Measurements from ENCODE around the gene CTNNB1.

Gene CTNNB1

GRCh38 chr3:41241161-41241560, 41.9 kb downstream of the CTNNB1 start:
- in situ Hi-C loops (cut with HindIII; ENCODE audit: low pct_ligation_motif_present, low sequenced_read_pairs) = loop anchor here (25.0 kb wide), 1 partner anchor 654 kb away; no protein-coding TSS in a partner anchor

DNA sequence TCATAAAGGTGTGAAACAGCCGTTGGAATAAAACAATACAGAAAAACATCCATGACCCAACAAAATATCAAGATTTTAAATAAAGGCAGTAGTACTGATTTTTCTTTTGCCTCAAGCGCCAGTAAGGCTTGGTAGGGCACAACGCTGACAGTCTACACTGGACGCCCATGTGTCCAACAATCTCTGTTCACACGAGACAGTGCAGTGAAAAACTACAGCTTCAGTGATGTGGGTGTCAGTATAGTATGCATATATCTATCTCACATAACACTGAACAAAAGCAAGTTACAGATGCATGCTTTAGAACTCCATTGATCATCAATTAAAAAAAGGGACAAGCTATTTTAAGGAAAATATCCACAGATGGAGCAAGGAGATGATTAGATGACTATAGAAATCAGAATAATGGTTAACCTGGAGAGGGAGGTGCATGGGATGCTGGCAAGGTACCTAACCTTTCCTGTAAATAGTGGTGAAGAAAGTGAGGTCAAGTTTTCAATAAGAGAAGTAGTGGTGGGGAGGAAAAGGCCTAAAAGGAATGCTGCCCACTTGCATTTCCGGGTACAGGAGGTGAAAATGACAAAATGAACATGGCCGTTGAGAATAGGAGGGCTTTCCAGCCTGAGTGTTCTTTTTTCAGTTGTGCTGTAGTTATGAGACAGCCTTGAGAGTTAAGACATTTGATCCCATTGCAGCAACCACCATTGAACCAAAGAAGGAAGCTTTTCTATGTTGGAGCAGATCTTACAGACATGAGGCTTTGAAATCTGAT, 42.7 kb downstream of the CTNNB1 start:
- in situ Hi-C loops (cut with HindIII; ENCODE audit: low pct_ligation_motif_present, low sequenced_read_pairs) = loop anchor here (25.0 kb wide), 1 partner anchor 655 kb away; no protein-coding TSS in a partner anchor
- no peak for DNase-seq
- Histone ChIP-seq H3K36me3 (replicated peaks) (peaks cover 45% of the 10 kb centered on the region), H3K27ac (no peak overlapping the region), H3K27me3 (replicated peaks) (no peaks in the 10 kb centered on the region), H3K4me3 (ENCODE audit: low read depth, low read length) (no peak overlapping the region)
- TF ChIP-seq, protein P1, sequence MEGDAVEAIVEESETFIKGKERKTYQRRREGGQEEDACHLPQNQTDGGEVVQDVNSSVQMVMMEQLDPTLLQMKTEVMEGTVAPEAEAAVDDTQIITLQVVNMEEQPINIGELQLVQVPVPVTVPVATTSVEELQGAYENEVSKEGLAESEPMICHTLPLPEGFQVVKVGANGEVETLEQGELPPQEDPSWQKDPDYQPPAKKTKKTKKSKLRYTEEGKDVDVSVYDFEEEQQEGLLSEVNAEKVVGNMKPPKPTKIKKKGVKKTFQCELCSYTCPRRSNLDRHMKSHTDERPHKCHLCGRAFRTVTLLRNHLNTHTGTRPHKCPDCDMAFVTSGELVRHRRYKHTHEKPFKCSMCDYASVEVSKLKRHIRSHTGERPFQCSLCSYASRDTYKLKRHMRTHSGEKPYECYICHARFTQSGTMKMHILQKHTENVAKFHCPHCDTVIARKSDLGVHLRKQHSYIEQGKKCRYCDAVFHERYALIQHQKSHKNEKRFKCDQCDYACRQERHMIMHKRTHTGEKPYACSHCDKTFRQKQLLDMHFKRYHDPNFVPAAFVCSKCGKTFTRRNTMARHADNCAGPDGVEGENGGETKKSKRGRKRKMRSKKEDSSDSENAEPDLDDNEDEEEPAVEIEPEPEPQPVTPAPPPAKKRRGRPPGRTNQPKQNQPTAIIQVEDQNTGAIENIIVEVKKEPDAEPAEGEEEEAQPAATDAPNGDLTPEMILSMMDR (IDR thresholded peaks at IDR 0.05; ENCODE audit: low read depth, low read length, missing control alignments) = no peak

More at GRCh38 chr3:41241161-41241560, 41.9 kb downstream of the CTNNB1 start:
- no peak overlapping the region for H3K27ac ChIP-seq
- H3K4me3 ChIP-seq (ENCODE audit: low read depth, low read length) = no peak overlapping the region
- DNase-seq = no peak
- peaks cover 54% of the 10 kb centered on the region for H3K36me3 ChIP-seq (replicated peaks)
- TF ChIP-seq, protein P1 (IDR thresholded peaks at IDR 0.05; ENCODE audit: low read depth, low read length, missing control alignments) = no peak
- H3K27me3 ChIP-seq (replicated peaks) = no peaks in the 10 kb centered on the region

- no peak overlapping the region for H3K27ac ChIP-seq
- in situ Hi-C loops (cut with HindIII; ENCODE audit: low pct_ligation_motif_present, low sequenced_read_pairs) = loop anchor here (25.0 kb wide), 1 partner anchor 656 kb away; no protein-coding TSS in a partner anchor
- TF ChIP-seq, protein P1 (IDR thresholded peaks at IDR 0.05; ENCODE audit: low read depth, low read length, missing control alignments) = no peak
- H3K27me3 ChIP-seq (replicated peaks) = no peaks in the 10 kb centered on the region
- DNase-seq = no peak
- peaks cover 35% of the 10 kb centered on the region for H3K36me3 ChIP-seq (replicated peaks)
- no peak overlapping the region for H3K4me3 ChIP-seq (ENCODE audit: low read depth, low read length)
These were observed 43.9 kb downstream of the CTNNB1 start for GRCh38 chr3:41243183-41243582.

DNA sequence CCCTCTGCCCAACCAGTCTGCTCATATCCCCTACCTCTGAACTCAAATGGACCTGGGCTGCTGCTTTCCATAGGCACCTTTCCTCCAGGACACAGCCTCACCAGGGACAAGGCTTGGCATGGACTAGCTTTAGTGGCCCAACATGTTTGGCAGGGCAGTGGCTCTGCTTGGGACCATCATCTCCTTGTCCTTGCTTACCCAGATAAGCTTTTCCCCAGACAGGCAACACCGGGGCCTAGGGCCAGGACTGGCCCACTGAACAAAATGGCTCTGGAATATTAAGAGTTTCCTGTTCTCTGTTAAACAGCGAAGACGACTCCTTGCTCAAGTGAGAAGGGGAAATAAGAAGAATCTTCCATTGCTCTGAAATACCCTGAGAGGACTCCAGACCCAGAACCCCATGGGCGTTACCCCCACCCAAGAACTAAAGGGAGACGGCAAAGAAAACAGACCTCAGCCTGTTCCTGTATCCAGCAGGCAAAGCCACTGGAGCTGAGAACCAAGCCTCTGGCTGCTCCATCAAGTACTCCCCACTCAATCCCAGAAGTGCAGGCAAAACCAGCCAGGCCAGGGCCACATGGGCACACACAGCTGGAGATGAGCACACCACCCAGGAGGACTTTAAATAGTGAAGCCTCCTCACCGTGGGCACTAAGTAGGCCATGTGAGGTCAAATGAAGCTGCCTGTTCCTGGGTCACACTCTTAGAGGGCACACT, 45.5 kb downstream of the CTNNB1 start:
- Histone ChIP-seq H3K4me3 (ENCODE audit: low read depth, low read length) (no peak overlapping the region), H3K36me3 (replicated peaks) (peaks cover 20% of the 10 kb centered on the region), H3K27ac (no peak overlapping the region), H3K27me3 (replicated peaks) (no peaks in the 10 kb centered on the region)
- in situ Hi-C loops (cut with HindIII; ENCODE audit: low pct_ligation_motif_present, low sequenced_read_pairs) = loop anchor here (25.0 kb wide), 1 partner anchor 657 kb away; no protein-coding TSS in a partner anchor
- TF ChIP-seq, protein P1 (IDR thresholded peaks at IDR 0.05; ENCODE audit: low read depth, low read length, missing control alignments) = no peak
- DNase-seq = no peak

- no peak for DNase-seq
- TF ChIP-seq, protein P1 (IDR thresholded peaks at IDR 0.05; ENCODE audit: low read depth, low read length, missing control alignments) = no peak
- in situ Hi-C loops (cut with HindIII; ENCODE audit: low pct_ligation_motif_present, low sequenced_read_pairs) = loop anchor here (25.0 kb wide), 1 partner anchor 660 kb away; no protein-coding TSS in a partner anchor
- Histone ChIP-seq H3K36me3 (replicated peaks) (peaks cover under 1% of the 10 kb centered on the region), H3K4me3 (ENCODE audit: low read depth, low read length) (no peak overlapping the region), H3K27me3 (replicated peaks) (no peaks in the 10 kb centered on the region), H3K27ac (no peak overlapping the region)
These were observed 48.0 kb downstream of the CTNNB1 start for GRCh38 chr3:41247055-41248004.

All from brain microvascular endothelial cell (primary cell).